ENCODE measurements around the gene PLEKHH1. TPM values are rescaled to one million over a fixed set of nuclear protein-coding genes. Genes with fewer than 3 reads are reported as not detected.

Gene PLEKHH1
- total RNA-seq, 4 donors from 2014 or later = 10.5 to 23.1 (median 17.2) TPM

- no peak for TF ChIP-seq POLR2A (IDR thresholded peaks at IDR 0.05)
- TF ChIP-seq CTCF (IDR thresholded peaks at IDR 0.05) = no peak
- DNase-seq (ENCODE audit: low spot score in 2 of 2) = no peak
- 55 to 63% methylated on average over 10 of the region's 10 CpGs for WGBS, 2 donors
- intact Hi-C loops (cut with DNase I; ENCODE audit: low total_unique reads) = loop anchor here (10.0 kb wide), 1 partner anchor 55 kb away; no protein-coding TSS in a partner anchor
- H3K4me3 ChIP-seq (ENCODE audit: low read depth, poor library complexity, severe bottlenecking) = no peak overlapping the region
Measured at GRCh38 chr14:67609642-67610310, 76.7 kb downstream of the PLEKHH1 start.

- 87 to 93% methylated on average over 1 of the region's 1 CpG for WGBS, 2 donors
- H3K4me3 ChIP-seq (ENCODE audit: low read depth, poor library complexity, severe bottlenecking) = no peak overlapping the region
- no peak for DNase-seq (ENCODE audit: low spot score in 2 of 2)
- intact Hi-C loops (cut with DNase I; ENCODE audit: low total_unique reads) = loop anchor here (10.0 kb wide), 1 partner anchor 54 kb away; no protein-coding TSS in a partner anchor
- no peak for TF ChIP-seq POLR2A (IDR thresholded peaks at IDR 0.05)
- no peak for TF ChIP-seq CTCF (IDR thresholded peaks at IDR 0.05)
Measured at GRCh38 chr14:67610491-67610890, 77.4 kb downstream of the PLEKHH1 start.

- intact Hi-C loops (cut with DNase I; ENCODE audit: low total_unique reads) = loop anchor here (10.0 kb wide), 1 partner anchor 46 kb away; no protein-coding TSS in a partner anchor
- no peak for DNase-seq (ENCODE audit: low spot score in 2 of 2)
- H3K4me3 ChIP-seq (ENCODE audit: low read depth, poor library complexity, severe bottlenecking) = no peak overlapping the region
- peak in 1 of 3 donors; percentile 47 for TF ChIP-seq CTCF (IDR thresholded peaks at IDR 0.05)
- no peak for TF ChIP-seq POLR2A (IDR thresholded peaks at IDR 0.05)
Measured at GRCh38 chr14:67618617-67619063, 85.5 kb downstream of the PLEKHH1 start.

GRCh38 chr14:67619446-67620216, 86.5 kb downstream of the PLEKHH1 start, which contains the start of gene ARG2:
ARG2 (plus strand) TSS chr14:67619920; CDS start chr14:67619978, 58 bp downstream.
- intact Hi-C loops (cut with DNase I; ENCODE audit: low total_unique reads) = loop anchor here (10.0 kb wide), 1 partner anchor 45 kb away; no protein-coding TSS in a partner anchor
- H3K4me3 ChIP-seq (ENCODE audit: low read depth, poor library complexity, severe bottlenecking) = peak within 1 kb of the TSS; percentile 58
- TF ChIP-seq CTCF (IDR thresholded peaks at IDR 0.05) = peak in 1 of 3 donors; percentile 40
- TF ChIP-seq POLR2A (IDR thresholded peaks at IDR 0.05) = no peak
- DNase-seq (ENCODE audit: low spot score in 2 of 2) = peak; percentile 95 to 99
- 1 to 2% methylated on average over 14 to 43 of the region's 62 CpGs for WGBS, 2 donors

GRCh38 chr14:67620217-67620785, 87.2 kb downstream of the PLEKHH1 start:
- 6% methylated on average over 19 of the region's 19 CpGs for WGBS, 2 donors
- peak in 1 of 2 donors; percentile 89 for DNase-seq (ENCODE audit: low spot score in 2 of 2)
- TF ChIP-seq POLR2A (IDR thresholded peaks at IDR 0.05) (no peak), CTCF (IDR thresholded peaks at IDR 0.05) (no peak)
- intact Hi-C loops (cut with DNase I; ENCODE audit: low total_unique reads) = no loop called here
- peak overlapping the region; percentile 58 for H3K4me3 ChIP-seq (ENCODE audit: low read depth, poor library complexity, severe bottlenecking)
